Measurements from ENCODE around the gene UPP1.

- TF ChIP-seq PATZ1 (CRISPR knock-in tag; IDR thresholded peaks at IDR 0.05; ENCODE audit: borderline replicate concordance) (no peak), ESRRG (CRISPR knock-in tag; IDR thresholded peaks at IDR 0.05) (no peak), ARNTL (CRISPR knock-in tag; IDR thresholded peaks at IDR 0.05; ENCODE audit: borderline replicate concordance, low read depth) (no peak), CSDC2 (CRISPR knock-in tag; IDR thresholded peaks at IDR 0.05) (peak; percentile 71), ZFP30 (CRISPR knock-in tag; IDR thresholded peaks at IDR 0.05) (no peak), TSHZ2 (CRISPR knock-in tag; IDR thresholded peaks at IDR 0.05) (no peak), ZFP3 (CRISPR knock-in tag; IDR thresholded peaks at IDR 0.05) (peak; percentile 37; the same call in 1 of the 2 replicates), GLIS3 (CRISPR knock-in tag; IDR thresholded peaks at IDR 0.05) (no peak), RARB (CRISPR knock-in tag; IDR thresholded peaks at IDR 0.05) (peak; percentile 22; the same call in 1 of the 2 replicates), ZNF8 (CRISPR knock-in tag; IDR thresholded peaks at IDR 0.05) (no peak), CSRNP3 (CRISPR knock-in tag; IDR thresholded peaks at IDR 0.05) (no peak), ZNF565 (CRISPR knock-in tag; conservative IDR thresholded peaks at IDR 0.05; ENCODE audit: low read depth) (no peak), POU6F1 (CRISPR knock-in tag; IDR thresholded peaks at IDR 0.05; ENCODE audit: borderline replicate concordance, low read depth) (no peak)
Observed at GRCh38 chr7:48084727-48085432, 4.2 kb upstream of the UPP1 start.

Measured in SK-N-SH treated with all-trans-retinoic acid at 6 μM for 48 hours (cell line).